Keratinocyte (primary cell): ENCODE results near the gene PDZD2. TPM values are rescaled to one million over a fixed set of nuclear protein-coding genes. Genes with fewer than 3 reads are reported as not detected.

Experiments used
- DNase-seq: peaks from one replicate; pipeline ENCODE4 v3.0.0-alpha.2; 2011; ENCODE audit warnings: low read depth, missing footprints, low spot score
- FAIRE-seq: peaks from 2 replicates; lab custom pipeline; 2011; peaks lifted over from hg19 to GRCh38; lab: Jason Lieb, UNC
- H2AFZ ChIP-seq: 2 replicates; pipeline ENCODE4 v1.6.0; 2012; ENCODE audit warnings: low read length, control low read depth, inconsistent platforms; ENCODE audit not compliant: control insufficient read depth
- H3K27ac ChIP-seq: 2 replicates; pipeline ENCODE4 v1.5.1; 2011; ENCODE audit warnings: low read length; ENCODE audit not compliant: control insufficient read depth, insufficient read depth
- H3K27me3 ChIP-seq: 3 replicates; pipeline ENCODE4 v1.6.0; 2011; ENCODE audit warnings: low read length; ENCODE audit not compliant: control insufficient read depth, insufficient read depth; ENCODE audit errors: extremely low read depth
- H3K36me3 ChIP-seq, 2 experiments: 2 replicates in 1 of 2; 3 replicates in 1 of 2; pipeline ENCODE4 v1.5.1; 2011; ENCODE audit warnings: low read length in 2 of 2, mild to moderate bottlenecking in 1 of 2; ENCODE audit not compliant: control insufficient read depth in 2 of 2, insufficient read depth in 2 of 2; ENCODE audit errors: extremely low read depth in 1 of 2
- H3K4me1 ChIP-seq: 3 replicates; pipeline ENCODE4 v1.5.1; 2011; ENCODE audit warnings: low read length; ENCODE audit not compliant: control insufficient read depth, insufficient read depth; ENCODE audit errors: extremely low read depth
- H3K4me2 ChIP-seq: 3 replicates; pipeline ENCODE4 v1.6.0; 2011; ENCODE audit warnings: low read depth, low read length; ENCODE audit not compliant: control insufficient read depth, insufficient read depth; ENCODE audit errors: extremely low read depth
- H3K4me3 ChIP-seq, 3 experiments: fragments of 200-600 bp in 1 of 3; sonication (generic) in 1 of 3; 2 replicates in 2 of 3; 3 replicates in 1 of 3; pipeline ENCODE4 v1.5.1; 2011 to 2016; ENCODE audit warnings: low read length in 3 of 3, mild to moderate bottlenecking in 3 of 3, control low read depth in 2 of 3, inconsistent platforms in 1 of 3, low read depth in 1 of 3, mixed read lengths in 1 of 3, mixed run types in 1 of 3, moderate library complexity in 1 of 3; ENCODE audit not compliant: control insufficient read depth in 2 of 3, insufficient read depth in 2 of 3; ENCODE audit errors: extremely low read depth in 1 of 3
- H3K79me2 ChIP-seq: 2 replicates; pipeline ENCODE4 v1.6.0; 2012; ENCODE audit warnings: low read length; ENCODE audit not compliant: control insufficient read depth, insufficient read depth
- H3K9ac ChIP-seq: 3 replicates; pipeline ENCODE4 v1.6.0; 2011; ENCODE audit warnings: low read length; ENCODE audit not compliant: control insufficient read depth, insufficient read depth; ENCODE audit errors: extremely low read depth
- H3K9me1 ChIP-seq: 3 replicates; pipeline ENCODE4 v1.6.0; 2011; ENCODE audit warnings: low read length; ENCODE audit not compliant: control insufficient read depth, insufficient read depth; ENCODE audit errors: extremely low read depth
- H3K9me3 ChIP-seq: 2 replicates; pipeline ENCODE4 v1.5.1; 2012; ENCODE audit warnings: low read depth, low read length; ENCODE audit not compliant: control insufficient read depth
- H4K20me1 ChIP-seq: 3 replicates; pipeline ENCODE4 v1.6.0; 2011; ENCODE audit warnings: low read length; ENCODE audit not compliant: control insufficient read depth, insufficient read depth; ENCODE audit errors: extremely low read depth
- CTCF ChIP-seq, 3 experiments: IDR thresholded peaks in 1 of 3; conservative IDR thresholded peaks in 1 of 3; optimal IDR thresholded peaks in 1 of 3; 2 replicates in 2 of 3; 3 replicates in 1 of 3; pipeline versions ENCODE3 to v1.5.1; 2011; ENCODE audit warnings: low read length in 3 of 3, mild to moderate bottlenecking in 3 of 3, moderate library complexity in 2 of 3, control low read depth in 1 of 3, inconsistent platforms in 1 of 3; ENCODE audit not compliant: insufficient read depth in 2 of 3; ENCODE audit errors: extremely low read depth in 1 of 3
- EZH2 ChIP-seq: IDR thresholded peaks from one replicate; pipeline ENCODE4 v1.6.1; 2012; ENCODE audit warnings: inconsistent platforms, mild to moderate bottlenecking, low read length, moderate library complexity
- dilution Hi-C: fragments of 300-500 bp; cut with MboI; formaldehyde crosslinking; loops from one replicate; pipeline ENCODE4 v1.7.0; 2020; ENCODE audit warnings: low sequenced_read_pairs; ENCODE audit not compliant: extremely low pct_ligation_motif_present
- polyA plus RNA-seq, 5 experiments: library from polyadenylated mRNA; depleted of rRNA in 3 of 5; stranded (reverse) in 3 of 5; stranded (forward) in 1 of 5; unstranded in 1 of 5; fragments of >200 nt; gene quantifications; 1 replicate in 1 of 5; 2 replicates in 3 of 5; 3 replicates in 1 of 5; pipeline versions ENCODE4 v1.2.1 to v1.2.3, GENCODE V29; 2011 to 2012; ENCODE audit warnings: missing spikeins in 2 of 5, low read depth in 1 of 5, low replicate concordance in 1 of 5

PDZD2 gene
- polyA plus RNA-seq, 1 donor (not counting 4 experiments of a cell fraction or from before 2014, with no cell fraction given): 7.3 TPM

GRCh38 chr5:31717561-31717960, 78.6 kb downstream of the PDZD2 start:
- no peak for FAIRE-seq
- no peak for TF ChIP-seq EZH2
- no peak for TF ChIP-seq CTCF (optimal IDR thresholded peaks at IDR 0.05 in 1 of 3, IDR thresholded peaks at IDR 0.05 in 1 of 3, conservative IDR thresholded peaks at IDR 0.05 in 1 of 3; ENCODE audit: extremely low read depth in 1 of 3, insufficient read depth in 2 of 3, low read length in 3 of 3)

GRCh38 chr5:31720004-31720403, 81.1 kb downstream of the PDZD2 start:
- Histone ChIP-seq H3K9ac (no peak overlapping the region), H3K9me3 (no peaks in the 10 kb centered on the region), H3K27ac (no peak overlapping the region), H3K36me3 (no peaks in the 10 kb centered on the region), H3K4me2 (no peak overlapping the region), H3K79me2 (no peaks in the 10 kb centered on the region), H3K4me3 (no peak overlapping the region), H3K9me1 (no peaks in the 10 kb centered on the region), H3K4me1 (no peaks in the 10 kb centered on the region), H4K20me1 (no peaks in the 10 kb centered on the region), H3K27me3 (no peaks in the 10 kb centered on the region), H2AFZ (no peak overlapping the region)
- no peak for TF ChIP-seq CTCF (optimal IDR thresholded peaks at IDR 0.05 in 1 of 3, IDR thresholded peaks at IDR 0.05 in 1 of 3, conservative IDR thresholded peaks at IDR 0.05 in 1 of 3; ENCODE audit: extremely low read depth in 1 of 3, insufficient read depth in 2 of 3, low read length in 3 of 3)
- no peak for TF ChIP-seq EZH2
- FAIRE-seq (no peak), DNase-seq (no peak)
- dilution Hi-C loops: no loop called here

More at GRCh38 chr5:31717561-31717960, 78.6 kb downstream of the PDZD2 start:
- H4K20me1 ChIP-seq: no peaks in the 10 kb centered on the region
- no peak overlapping the region for H2AFZ ChIP-seq
- no peaks in the 10 kb centered on the region for H3K9me1 ChIP-seq
- H3K9ac ChIP-seq: no peak overlapping the region
- no peak overlapping the region for H3K27ac ChIP-seq
- no peaks in the 10 kb centered on the region for H3K36me3 ChIP-seq
- no peaks in the 10 kb centered on the region for H3K4me1 ChIP-seq
- H3K4me2 ChIP-seq: no peak overlapping the region
- H3K4me3 ChIP-seq: no peak overlapping the region
- H3K79me2 ChIP-seq: no peaks in the 10 kb centered on the region
- H3K9me3 ChIP-seq: no peaks in the 10 kb centered on the region
- H3K27me3 ChIP-seq: no peaks in the 10 kb centered on the region
- dilution Hi-C loops: no loop called here
- DNase-seq: no peak
